H9 (cell line): Measurements from ENCODE around the gene VDAC1. TPM values are rescaled to one million over a fixed set of nuclear protein-coding genes. Genes with fewer than 3 reads are reported as not detected.

Experiments
- DNase-seq: peaks from one replicate; pipeline ENCODE4 v3.0.0-alpha.2; 2017
- H2AFZ ChIP-seq: one replicate; pipeline ENCODE4 v1.6.1; 2013; ENCODE audit warnings: mild to moderate bottlenecking, low read length, control low read depth, moderate library complexity
- H2AK5ac ChIP-seq: 2 replicates; pipeline ENCODE4 v1.6.1; 2013; ENCODE audit warnings: low read length, control low read depth, mixed read lengths; ENCODE audit not compliant: insufficient read length
- H2BK120ac ChIP-seq: one replicate; pipeline ENCODE4 v1.6.1; 2013; ENCODE audit warnings: low read depth, mild to moderate bottlenecking, low read length, control low read depth, inconsistent platforms; ENCODE audit not compliant: poor library complexity, severe bottlenecking
- H2BK12ac ChIP-seq: 2 replicates; pipeline ENCODE4 v1.6.1; 2013; ENCODE audit warnings: low read length, control low read depth, mixed read lengths, low read depth; ENCODE audit not compliant: insufficient read length
- H2BK15ac ChIP-seq: 2 replicates; pipeline ENCODE4 v1.6.1; 2013; ENCODE audit warnings: low read depth, low read length, control low read depth
- H2BK20ac ChIP-seq: one replicate; pipeline ENCODE4 v1.6.1; 2013; ENCODE audit warnings: low read depth, mild to moderate bottlenecking, low read length, control low read depth, inconsistent platforms; ENCODE audit not compliant: poor library complexity, severe bottlenecking
- H2BK5ac ChIP-seq: 2 replicates; pipeline ENCODE4 v1.6.1; 2013; ENCODE audit warnings: low read length, control low read depth, mixed read lengths; ENCODE audit not compliant: insufficient read length
- H3K14ac ChIP-seq: 2 replicates; pipeline ENCODE4 v1.6.1; 2013; ENCODE audit warnings: low read length, control low read depth; ENCODE audit not compliant: insufficient read depth
- H3K18ac ChIP-seq: 2 replicates; pipeline ENCODE4 v1.6.1; 2013; ENCODE audit warnings: low read depth, mild to moderate bottlenecking, mixed read lengths, low read length, control low read depth; ENCODE audit not compliant: insufficient read length
- H3K23ac ChIP-seq: 2 replicates; pipeline ENCODE4 v1.6.1; 2013; ENCODE audit warnings: low read length, control low read depth, mixed read lengths, low read depth; ENCODE audit not compliant: insufficient read length
- H3K23me2 ChIP-seq: 2 replicates; pipeline ENCODE4 v1.6.1; 2013; ENCODE audit warnings: low read depth, mild to moderate bottlenecking, mixed read lengths, low read length, control low read depth; ENCODE audit not compliant: insufficient read length, poor library complexity, severe bottlenecking
- H3K27ac ChIP-seq: 2 replicates; pipeline ENCODE4 v1.5.1; 2013; ENCODE audit warnings: low read length, control low read depth, mixed read lengths, low read depth; ENCODE audit not compliant: insufficient read length
- H3K27me3 ChIP-seq: 2 replicates; pipeline ENCODE4 v1.6.1; 2013; ENCODE audit warnings: low read length, control low read depth, inconsistent platforms; ENCODE audit not compliant: insufficient read depth
- H3K4ac ChIP-seq: 2 replicates; pipeline ENCODE4 v1.6.1; 2013; ENCODE audit warnings: low read depth, mild to moderate bottlenecking, control low read depth, inconsistent platforms, low read length, moderate library complexity
- H3K4me1 ChIP-seq: 2 replicates; pipeline ENCODE4 v1.6.1; 2013; ENCODE audit warnings: low read length, control low read depth, inconsistent platforms; ENCODE audit not compliant: insufficient read depth
- H3K4me2 ChIP-seq: 2 replicates; pipeline ENCODE4 v1.6.1; 2013; ENCODE audit warnings: low read length, control low read depth, mixed read lengths; ENCODE audit not compliant: insufficient read length, insufficient read depth
- H3K56ac ChIP-seq: 2 replicates; pipeline ENCODE4 v1.6.1; 2013; ENCODE audit warnings: low read depth, mild to moderate bottlenecking, mixed read lengths, low read length, control low read depth; ENCODE audit not compliant: insufficient read length
- H3K79me1 ChIP-seq: 2 replicates; pipeline ENCODE4 v1.6.1; 2013; ENCODE audit warnings: low read depth, mild to moderate bottlenecking, moderate library complexity, low read length, control low read depth, inconsistent platforms; ENCODE audit not compliant: insufficient read depth, poor library complexity, severe bottlenecking
- H3K79me2 ChIP-seq: 2 replicates; pipeline ENCODE4 v1.6.1; 2013; ENCODE audit warnings: low read length, control low read depth, inconsistent platforms; ENCODE audit not compliant: insufficient read depth
- H3K9ac ChIP-seq: 2 replicates; pipeline ENCODE4 v1.6.1; 2013; ENCODE audit warnings: low read length, control low read depth, mixed read lengths; ENCODE audit not compliant: insufficient read length; ENCODE audit errors: extremely low read depth
- H3K9me3 ChIP-seq: one replicate; pipeline ENCODE4 v1.6.1; 2013; ENCODE audit warnings: low read depth, low read length, inconsistent platforms; ENCODE audit not compliant: control insufficient read depth
- H3T11ph ChIP-seq: one replicate; pipeline ENCODE4 v1.6.1; 2013; ENCODE audit warnings: mild to moderate bottlenecking, low read length, control low read depth, inconsistent platforms
- H4K20me1 ChIP-seq: one replicate; pipeline ENCODE4 v1.6.1; 2013; ENCODE audit not compliant: control insufficient read depth, insufficient read length, insufficient read depth
- H4K5ac ChIP-seq: 2 replicates; pipeline ENCODE4 v1.6.1; 2013; ENCODE audit warnings: low read depth, mild to moderate bottlenecking, mixed read lengths, low read length, control low read depth; ENCODE audit not compliant: insufficient read length
- H4K8ac ChIP-seq: replicated peaks from 2 replicates; pipeline ENCODE4 v1.6.1; 2013; ENCODE audit warnings: low read length, control low read depth, mixed read lengths, low read depth; ENCODE audit not compliant: insufficient read length
- H4K91ac ChIP-seq: 2 replicates; pipeline ENCODE4 v1.6.1; 2013; ENCODE audit warnings: low read depth, mild to moderate bottlenecking, moderate library complexity, mixed read lengths, low read length, control low read depth; ENCODE audit not compliant: insufficient read length
- H3K27ac Mint-ChIP-seq, 3 experiments: 2 replicates in 2 of 3; 3 replicates in 1 of 3; pipeline ENCODE4 v1.8.0; 2020 to 2021; ENCODE audit warnings: mixed read lengths in 3 of 3, mild to moderate bottlenecking in 1 of 3, moderate library complexity in 1 of 3
- H3K27me3 Mint-ChIP-seq: 2 replicates; pipeline ENCODE4 v1.8.0; 2021; ENCODE audit warnings: low read depth, mild to moderate bottlenecking, moderate library complexity, mixed read lengths
- H3K36me3 Mint-ChIP-seq, 3 experiments: 2 replicates in 2 of 3; 3 replicates in 1 of 3; pipeline ENCODE4 v1.8.0; 2020 to 2021; ENCODE audit warnings: low read depth in 3 of 3, mixed read lengths in 3 of 3; ENCODE audit not compliant: insufficient read depth in 1 of 3
- H3K4me1 Mint-ChIP-seq, 2 experiments: 2 replicates each; pipeline ENCODE4 v1.8.0; 2020; ENCODE audit warnings: mixed read lengths in 2 of 2
- H3K4me3 Mint-ChIP-seq, 2 experiments: 2 replicates in 1 of 2; 3 replicates in 1 of 2; pipeline ENCODE4 v1.8.0; 2020 to 2021; ENCODE audit warnings: mild to moderate bottlenecking in 2 of 2, mixed read lengths in 2 of 2, moderate library complexity in 1 of 2
- H3K9me3 Mint-ChIP-seq, 2 experiments: 2 replicates in 1 of 2; 3 replicates in 1 of 2; pipeline ENCODE4 v1.8.0; 2020; ENCODE audit warnings: mild to moderate bottlenecking in 2 of 2, mixed read lengths in 2 of 2, moderate library complexity in 1 of 2
- WGBS: extraction: QIAGEN DNeasy Blood & Tissue Kit; methylation state at CpG from one replicate; pipeline ENCODE4 v1.1.7; 2013; ENCODE audit warnings: missing lambda C conversion rate, low lambda C conversion rate, mixed read lengths; ENCODE audit not compliant: insufficient read length; ENCODE audit errors: extremely low coverage; 5-methylcytosine and 5-hydroxymethylcytosine counted together
- total RNA-seq: library from RNA; stranded (reverse); gene quantifications from 2 replicates; pipeline ENCODE4 v1.2.1, GENCODE V29; 2021
- TF ChIP-seq, protein P1 (sequence below): fragments of 200-600 bp; sonication (generic); conservative IDR thresholded peaks from 3 replicates; pipeline ENCODE4 v1.8.0; 2021; ENCODE audit warnings: antibody characterized with exemption, mild to moderate bottlenecking

VDAC1 gene
- total RNA-seq, 1 experiment from 2014 or later, result 208 TPM

DNA sequence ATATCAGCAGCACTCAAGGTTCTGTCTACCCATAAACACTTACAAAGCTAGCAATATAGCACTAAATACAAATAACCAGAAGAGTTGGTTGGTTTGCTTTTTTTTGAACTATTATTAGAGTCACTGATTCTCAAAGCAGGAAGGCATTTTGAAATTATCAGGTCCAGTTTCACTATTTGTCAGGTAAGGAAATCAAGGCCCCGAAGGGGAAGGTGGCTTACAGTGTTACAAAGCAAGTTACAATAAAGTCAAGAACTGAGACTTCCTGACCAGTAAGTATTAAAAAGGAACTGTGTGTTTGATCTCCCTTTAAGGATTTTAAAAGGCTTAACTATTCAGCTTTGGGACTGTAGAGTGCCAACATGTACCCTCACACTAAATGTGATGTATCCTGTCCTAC lies 47.2 kb downstream of the VDAC1 start:
- no peaks in the 10 kb centered on the region for H3K79me1 ChIP-seq
- DNase-seq, result no peak
- no peak overlapping the region for H2BK12ac ChIP-seq
- Mint-ChIP-seq H3K36me3 (peaks cover 6 to 34% (median 32%) of the 10 kb centered on the region in 3 experiments; a peak in 6 of 7 replicates), H3K4me3 (no peak overlapping the region), H3K4me1 (peaks cover 11 to 14% of the 10 kb centered on the region in 2 experiments), H3K27ac (no peak overlapping the region), H3K27me3 (no peaks in the 10 kb centered on the region), H3K9me3 (no peaks in the 10 kb centered on the region)
- no peak overlapping the region for H2BK5ac ChIP-seq
- no peak overlapping the region for H2AK5ac ChIP-seq
- no peak overlapping the region for H3K23ac ChIP-seq
- no peak overlapping the region for H3K14ac ChIP-seq
- no peak overlapping the region for H3K56ac ChIP-seq
- H4K8ac ChIP-seq, result no peak overlapping the region
- no peaks in the 10 kb centered on the region for H4K20me1 ChIP-seq
- H3K23me2 ChIP-seq, result no peaks in the 10 kb centered on the region
- no peak overlapping the region for H4K5ac ChIP-seq
- no peak overlapping the region for H3T11ph ChIP-seq
- H3K27ac ChIP-seq, result no peak overlapping the region
- no peak overlapping the region for H2BK15ac ChIP-seq
- no peak overlapping the region for H2BK20ac ChIP-seq
- H3K27me3 ChIP-seq, result no peaks in the 10 kb centered on the region
- no peak overlapping the region for H2BK120ac ChIP-seq
- H3K4me1 ChIP-seq, result no peaks in the 10 kb centered on the region
- H3K9ac ChIP-seq, result no peak overlapping the region
- WGBS, result no CpG with 5 or more reads among the region's 1 CpG
- no peak overlapping the region for H2AFZ ChIP-seq
- H3K4ac ChIP-seq, result no peak overlapping the region
- H3K9me3 ChIP-seq, result no peaks in the 10 kb centered on the region
- TF ChIP-seq, protein P1, sequence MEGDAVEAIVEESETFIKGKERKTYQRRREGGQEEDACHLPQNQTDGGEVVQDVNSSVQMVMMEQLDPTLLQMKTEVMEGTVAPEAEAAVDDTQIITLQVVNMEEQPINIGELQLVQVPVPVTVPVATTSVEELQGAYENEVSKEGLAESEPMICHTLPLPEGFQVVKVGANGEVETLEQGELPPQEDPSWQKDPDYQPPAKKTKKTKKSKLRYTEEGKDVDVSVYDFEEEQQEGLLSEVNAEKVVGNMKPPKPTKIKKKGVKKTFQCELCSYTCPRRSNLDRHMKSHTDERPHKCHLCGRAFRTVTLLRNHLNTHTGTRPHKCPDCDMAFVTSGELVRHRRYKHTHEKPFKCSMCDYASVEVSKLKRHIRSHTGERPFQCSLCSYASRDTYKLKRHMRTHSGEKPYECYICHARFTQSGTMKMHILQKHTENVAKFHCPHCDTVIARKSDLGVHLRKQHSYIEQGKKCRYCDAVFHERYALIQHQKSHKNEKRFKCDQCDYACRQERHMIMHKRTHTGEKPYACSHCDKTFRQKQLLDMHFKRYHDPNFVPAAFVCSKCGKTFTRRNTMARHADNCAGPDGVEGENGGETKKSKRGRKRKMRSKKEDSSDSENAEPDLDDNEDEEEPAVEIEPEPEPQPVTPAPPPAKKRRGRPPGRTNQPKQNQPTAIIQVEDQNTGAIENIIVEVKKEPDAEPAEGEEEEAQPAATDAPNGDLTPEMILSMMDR, result no peak
- H3K18ac ChIP-seq, result no peak overlapping the region
- H4K91ac ChIP-seq, result no peak overlapping the region
- no peak overlapping the region for H3K4me2 ChIP-seq
- no peaks in the 10 kb centered on the region; the same call in 1 of the 2 replicates for H3K79me2 ChIP-seq
